K562 (cell line): ENCODE results near the gene TOR1AIP2. TPM values are rescaled to one million over a fixed set of nuclear protein-coding genes. Genes with fewer than 3 reads are reported as not detected.

Source experiments
- ATAC-seq: fragments of 200-7000 bp; cut with Tn5 transposase; 3 replicates; pipeline ENCODE4 v1.9.1; 2020; ENCODE audit warnings: moderate library complexity
- BruUV-seq: library from RNA; stranded (reverse); fragments of 400-500 nt; replicated peaks from 2 replicates; lab custom pipeline; 2021; lab: Mats Ljungman, UMichigan
- CTCF ChIA-PET: fragments of 300-600 bp; formaldehyde crosslinking; extraction: SDS; loops from one replicate; lab custom pipeline; 2021; ENCODE audit warnings: low intra/inter-chr PET ratio; lab: Yijun Ruan, JAX
- POLR2A ChIA-PET: fragments of 300-600, 350-650 bp; sonication (Branson Sonifier 250); formaldehyde crosslinking; extraction: SDS; loops from one replicate; lab custom pipeline; 2021; ENCODE audit warnings: antibody characterized with exemption, inconsistent platforms; lab: Yijun Ruan, JAX
- DNase-seq, 4 experiments: peaks; one replicate each; pipeline versions ENCODE4 v3.0.0 to v3.0.0-alpha.2; 2011 to 2018; ENCODE audit warnings: low spot score in 3 of 4, mixed read lengths in 3 of 4; ENCODE audit errors: extremely low read depth in 1 of 4
- FAIRE-seq: peaks from 2 replicates; lab custom pipeline; 2011; peaks lifted over from hg19 to GRCh38; lab: Jason Lieb, UNC
- H2AFZ ChIP-seq: 2 replicates; pipeline ENCODE4 v1.6.0; 2011; ENCODE audit warnings: low read depth, low read length, control low read depth, inconsistent platforms
- H3K27ac ChIP-seq: fragments of 200-600 bp; 3 replicates; pipeline ENCODE4 v1.8.0; 2011; ENCODE audit warnings: low read depth, mild to moderate bottlenecking, control low read depth, inconsistent platforms, low read length, moderate library complexity, mixed read lengths; ENCODE audit errors: extremely low read depth
- H3K27me3 ChIP-seq, 2 experiments: fragments of 300-600 bp in 1 of 2; 2 replicates in 1 of 2; 3 replicates in 1 of 2; pipeline versions ENCODE4 v1.6.0 to v1.8.0; 2011; ENCODE audit warnings: inconsistent platforms in 2 of 2, low read length in 2 of 2, mild to moderate bottlenecking in 1 of 2, mixed read lengths in 1 of 2, moderate library complexity in 1 of 2; ENCODE audit not compliant: control insufficient read depth in 2 of 2, insufficient read depth in 2 of 2
- H3K36me3 ChIP-seq: fragments of 300-600 bp; 3 replicates; pipeline ENCODE4 v1.8.0; 2011; ENCODE audit warnings: mild to moderate bottlenecking, low read length, inconsistent platforms; ENCODE audit not compliant: control insufficient read depth, insufficient read depth
- H3K4me1 ChIP-seq, 2 experiments: fragments of 200-600 bp in 1 of 2; replicated peaks in 1 of 2; 2 replicates in 1 of 2; 3 replicates in 1 of 2; pipeline versions ENCODE4 v1.5.1 to v1.8.0; 2011; ENCODE audit warnings: inconsistent platforms in 2 of 2, low read length in 2 of 2, mild to moderate bottlenecking in 1 of 2, mixed read lengths in 1 of 2, moderate library complexity in 1 of 2; ENCODE audit not compliant: control insufficient read depth in 2 of 2, insufficient read depth in 2 of 2
- H3K4me2 ChIP-seq: 2 replicates; pipeline ENCODE4 v1.6.1; 2011; ENCODE audit warnings: low read length, control low read depth, inconsistent platforms, mixed read lengths; ENCODE audit not compliant: insufficient read depth
- H3K4me3 ChIP-seq: fragments of 200-600 bp; sonication (generic), shearing (Covaris generic); 2 replicates; pipeline ENCODE4 v1.5.1; 2016; ENCODE audit warnings: control low read depth, inconsistent platforms
- H3K79me2 ChIP-seq: fragments of 200-600 bp; 3 replicates; pipeline ENCODE4 v1.8.0; 2011; ENCODE audit warnings: low read length, inconsistent platforms; ENCODE audit not compliant: control insufficient read depth, insufficient read depth
- H3K9ac ChIP-seq, 2 experiments: 2 replicates each; pipeline versions ENCODE4 v1.6.0 to v1.6.1; 2011; ENCODE audit warnings: low read depth in 2 of 2, low read length in 2 of 2, control low read depth in 1 of 2, inconsistent platforms in 1 of 2, mild to moderate bottlenecking in 1 of 2, mixed read lengths in 1 of 2; ENCODE audit not compliant: insufficient read depth in 1 of 2
- H3K9me1 ChIP-seq: one replicate; pipeline ENCODE4 v1.6.0; 2011; ENCODE audit warnings: inconsistent platforms, mild to moderate bottlenecking, low read length, moderate library complexity; ENCODE audit not compliant: control insufficient read depth, insufficient read depth
- H3K9me3 ChIP-seq: replicated peaks from 2 replicates; pipeline ENCODE4 v1.5.1; 2011; ENCODE audit warnings: low read depth, low read length, inconsistent platforms; ENCODE audit not compliant: control insufficient read depth, insufficient read depth
- H4K20me1 ChIP-seq: replicated peaks from 2 replicates; pipeline ENCODE4 v1.6.1; 2011; ENCODE audit warnings: low read length, inconsistent platforms, mixed read lengths; ENCODE audit not compliant: control insufficient read depth, insufficient read depth
- ARNT ChIP-seq, 2 experiments: fragments of 450-650 bp; IDR thresholded peaks; 2 replicates each; pipeline ENCODE4 v1.6.1; 2016; ENCODE audit warnings: mild to moderate bottlenecking in 1 of 2
- MBD1 ChIP-seq: fragments of 250-450 bp; sonication (Bioruptor Pico); IDR thresholded peaks from 2 replicates; pipeline ENCODE4 v1.8.0; 2022; ENCODE audit warnings: inconsistent platforms
- RAD21 ChIP-seq, 2 experiments: fragments of 250-450 bp in 1 of 2; fragments of 450-650 bp in 1 of 2; sonication (Bioruptor Pico) in 1 of 2; formaldehyde crosslinking in 1 of 2; IDR thresholded peaks in 1 of 2; conservative IDR thresholded peaks in 1 of 2; 2 replicates each; pipeline versions ENCODE4 v1.4.0 to v1.8.0; 2020 to 2022; ENCODE audit warnings: mild to moderate bottlenecking in 2 of 2, moderate library complexity in 1 of 2
- RB1 ChIP-seq: fragments of 450-650 bp; IDR thresholded peaks from 2 replicates; pipeline ENCODE4 v1.6.1; 2017; ENCODE audit warnings: low read depth, mild to moderate bottlenecking
- WGBS: fragments of 100-300 bp; shearing (Covaris generic); methylation state at CpG from one replicate; pipeline ENCODE4 v1.1.6; 2016; ENCODE audit warnings: low coverage, mixed read lengths; ENCODE audit not compliant: insufficient coverage; ENCODE audit errors: missing lambda C conversion rate; 5-methylcytosine and 5-hydroxymethylcytosine counted together
- in situ Hi-C: fragments of 300-500 bp; cut with MboI; formaldehyde crosslinking; loops from 4 replicates; pipeline ENCODE4 v1.15.0; 2018; ENCODE audit warnings: inconsistent platforms, mixed read lengths
- intact Hi-C: fragments of 100-400 bp; cut with micrococcal nuclease; formaldehyde crosslinking; loops from 2 replicates; pipeline ENCODE4 v1.14.2; 2022
- polyA plus RNA-seq, 8 experiments: library from polyadenylated mRNA; depleted of rRNA in 4 of 8; stranded (reverse) in 5 of 8; unstranded in 3 of 8; fragments of >200 nt; fragmentation: Nextera tagmentation in 2 of 8; fragmentation: Illumina TruSeq in 1 of 8; extraction: Ambion mirVana in 2 of 8; extraction: Trizol in 1 of 8; gene quantifications; 2 replicates each; pipeline versions ENCODE4 v1.2.1 to v1.2.3, GENCODE V29; 2011 to 2014; ENCODE audit warnings: inconsistent platforms in 1 of 8, missing spikeins in 1 of 8
- total RNA-seq, 7 experiments: library from RNA; depleted of rRNA in 6 of 7; stranded (reverse); fragments of >200 nt in 6 of 7; fragmentation: Illumina TruSeq in 2 of 7; extraction: Trizol in 2 of 7; gene quantifications; 2 replicates each; pipeline versions ENCODE4 v1.2.1 to v1.2.3, GENCODE V29; 2011 to 2021; ENCODE audit warnings: low replicate concordance in 1 of 7
- TF ChIP-seq, protein P1 (sequence below): IDR thresholded peaks from 2 replicates; pipeline ENCODE4 v1.6.1; 2011; ENCODE audit warnings: borderline replicate concordance, low read depth, mild to moderate bottlenecking, moderate library complexity, low read length; ENCODE audit not compliant: insufficient read depth, poor library complexity, severe bottlenecking
- TF ChIP-seq, protein P2 (sequence below): fragments of 450-650 bp; IDR thresholded peaks from 2 replicates; pipeline ENCODE4 v1.6.1; 2016

The TOR1AIP2 gene
- total and polyA plus RNA-seq, 9 of the 15 experiments (the other 6 are each of a cell fraction or from before 2014, with no cell fraction given) = 16.7 to 122 (median 41.4) TPM

GRCh38 chr1:179867493-179868330 is 9.9 kb downstream of the TOR1AIP2 start:
- BruUV-seq = no TSS peak
- H3K79me2 ChIP-seq = peaks cover 76% of the 10 kb centered on the region
- H3K9me3 ChIP-seq = no peaks in the 10 kb centered on the region
- H4K20me1 ChIP-seq = 0 out of 2 replicates have a peak, but pooled peaks cover 3% of the 10 kb centered on the region
- no peaks in the 10 kb centered on the region; a peak in 1 of 5 replicates for H3K4me1 ChIP-seq
- DNase-seq (peak; percentile 56 to 71 (median 64)), FAIRE-seq (peak; percentile 49), ATAC-seq (peak; percentile 90)
- H3K36me3 ChIP-seq = peaks cover 92% of the 10 kb centered on the region
- H3K4me2 ChIP-seq = no peak overlapping the region
- 50% methylated on average over 1 of the region's 1 CpG for WGBS
- CTCF ChIA-PET = interaction anchor here (1.2 to 2.3 kb wide), 2 partner anchors 301 to 310 kb away, joined by 3 to 24 read pairs; no protein-coding TSS in a partner anchor
- no peaks in the 10 kb centered on the region for H3K27me3 ChIP-seq
- in situ Hi-C loops = no loop called here
- no peak overlapping the region for H3K4me3 ChIP-seq
- intact Hi-C loops = loop anchor here (1.0 to 2.0 kb wide), 2 partner anchors 301 to 312 kb away; no protein-coding TSS in a partner anchor
- H3K9ac ChIP-seq = no peak overlapping the region
- no peak overlapping the region for H3K27ac ChIP-seq
- POLR2A ChIA-PET = interaction anchor here (0.6 to 1.5 kb wide), 11 partner anchors 9 to 1256 kb away, joined by 3 to 8 read pairs (median 3); partner anchors contain the start of genes QSOX1 and TOR1AIP1
- no peaks in the 10 kb centered on the region for H3K9me1 ChIP-seq
- H2AFZ ChIP-seq = no peak overlapping the region
- TF ChIP-seq, protein P1, sequence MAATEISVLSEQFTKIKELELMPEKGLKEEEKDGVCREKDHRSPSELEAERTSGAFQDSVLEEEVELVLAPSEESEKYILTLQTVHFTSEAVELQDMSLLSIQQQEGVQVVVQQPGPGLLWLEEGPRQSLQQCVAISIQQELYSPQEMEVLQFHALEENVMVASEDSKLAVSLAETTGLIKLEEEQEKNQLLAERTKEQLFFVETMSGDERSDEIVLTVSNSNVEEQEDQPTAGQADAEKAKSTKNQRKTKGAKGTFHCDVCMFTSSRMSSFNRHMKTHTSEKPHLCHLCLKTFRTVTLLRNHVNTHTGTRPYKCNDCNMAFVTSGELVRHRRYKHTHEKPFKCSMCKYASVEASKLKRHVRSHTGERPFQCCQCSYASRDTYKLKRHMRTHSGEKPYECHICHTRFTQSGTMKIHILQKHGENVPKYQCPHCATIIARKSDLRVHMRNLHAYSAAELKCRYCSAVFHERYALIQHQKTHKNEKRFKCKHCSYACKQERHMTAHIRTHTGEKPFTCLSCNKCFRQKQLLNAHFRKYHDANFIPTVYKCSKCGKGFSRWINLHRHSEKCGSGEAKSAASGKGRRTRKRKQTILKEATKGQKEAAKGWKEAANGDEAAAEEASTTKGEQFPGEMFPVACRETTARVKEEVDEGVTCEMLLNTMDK = peak; percentile 75
- 0 out of 2 replicates have a peak, but pooled peaks have one; percentile 28 for TF ChIP-seq RB1
- TF ChIP-seq, protein P2, sequence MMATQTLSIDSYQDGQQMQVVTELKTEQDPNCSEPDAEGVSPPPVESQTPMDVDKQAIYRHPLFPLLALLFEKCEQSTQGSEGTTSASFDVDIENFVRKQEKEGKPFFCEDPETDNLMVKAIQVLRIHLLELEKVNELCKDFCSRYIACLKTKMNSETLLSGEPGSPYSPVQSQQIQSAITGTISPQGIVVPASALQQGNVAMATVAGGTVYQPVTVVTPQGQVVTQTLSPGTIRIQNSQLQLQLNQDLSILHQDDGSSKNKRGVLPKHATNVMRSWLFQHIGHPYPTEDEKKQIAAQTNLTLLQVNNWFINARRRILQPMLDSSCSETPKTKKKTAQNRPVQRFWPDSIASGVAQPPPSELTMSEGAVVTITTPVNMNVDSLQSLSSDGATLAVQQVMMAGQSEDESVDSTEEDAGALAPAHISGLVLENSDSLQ = peak; percentile 41
- no peak for TF ChIP-seq MBD1 (CRISPR knock-in tag)
- peak; percentile 69 to 79 for TF ChIP-seq RAD21 (CRISPR knock-in tag; conservative IDR thresholded peaks at IDR 0.05 in 1 of 2, IDR thresholded peaks at IDR 0.05 in 1 of 2)
- TF ChIP-seq ARNT (IDR thresholded peaks at IDR 0.05) = 0 out of 4 replicates have a peak, but pooled peaks of 1 of the 2 experiments have one; percentile 18
